GM15510 (cell line): Measurements from ENCODE around the gene PRKG1.

Experiments used
- POLR2A ChIP-seq: IDR thresholded peaks from 3 replicates; pipeline ENCODE4 v1.6.1; 2011; ENCODE audit warnings: borderline replicate concordance; ENCODE audit not compliant: insufficient read length; ENCODE audit errors: extremely low read depth

PRKG1 gene

GRCh38 chr10:51074238-51075028 lies at the start of gene PRKG1:
Gene PRKG1, plus strand, starts transcription at chr10:51074487.
- TF ChIP-seq POLR2A = no peak

- no peak for TF ChIP-seq POLR2A
Observed at GRCh38 chr10:51028420-51028819, 45.9 kb upstream of the PRKG1 start.

GRCh38 chr10:51029172-51029641 lies 45.1 kb upstream of the PRKG1 start:
- no peak for TF ChIP-seq POLR2A

- TF ChIP-seq POLR2A = no peak
Observed at GRCh38 chr10:51030480-51030879, 43.8 kb upstream of the PRKG1 start.

DNA sequence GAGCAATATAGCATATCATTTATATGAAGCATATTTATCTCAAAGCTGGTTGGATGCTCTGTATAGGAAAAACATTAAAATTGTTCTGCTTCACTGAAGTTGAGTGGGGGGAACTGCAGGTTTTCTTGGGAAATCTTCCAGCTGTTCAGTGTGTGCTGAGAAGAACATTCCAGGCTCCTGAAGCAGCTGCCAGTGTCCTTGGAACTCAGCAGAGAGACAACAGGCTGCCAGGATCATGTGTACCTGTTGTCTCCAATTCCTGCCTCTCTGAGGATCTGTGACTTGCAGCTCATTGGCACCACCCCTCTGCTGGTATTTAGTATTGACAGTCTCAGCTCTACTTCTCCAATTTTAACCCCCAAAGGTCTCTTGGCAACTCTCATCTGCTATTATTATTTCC lies 42.3 kb upstream of the PRKG1 start:
- TF ChIP-seq POLR2A = no peak

- no peak for TF ChIP-seq POLR2A
Observed at GRCh38 chr10:51034769-51035168, 39.5 kb upstream of the PRKG1 start.

DNA sequence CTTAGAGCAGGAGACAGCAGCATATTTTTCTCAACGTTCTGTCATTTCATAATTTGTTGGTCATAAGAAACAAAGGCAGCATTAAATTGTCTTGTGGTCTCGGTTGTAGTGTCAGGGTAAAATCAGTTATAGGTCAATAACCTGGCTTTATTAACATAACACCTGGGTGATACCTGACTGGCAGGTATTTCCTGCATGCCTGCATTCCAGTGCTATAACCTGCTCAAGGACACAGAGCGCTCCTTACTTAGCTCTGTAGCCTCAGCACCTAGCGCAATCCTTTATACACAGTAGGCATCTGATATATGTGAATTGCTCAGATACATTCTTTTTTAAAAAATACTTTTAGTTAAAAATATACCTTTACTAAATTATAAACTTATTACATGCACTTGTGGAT lies 38.9 kb upstream of the PRKG1 start:
- TF ChIP-seq POLR2A = no peak

GRCh38 chr10:51045871-51046270 lies 28.4 kb upstream of the PRKG1 start:
- TF ChIP-seq POLR2A = no peak

GRCh38 chr10:51046654-51047053 lies 27.6 kb upstream of the PRKG1 start:
- no peak for TF ChIP-seq POLR2A

- no peak for TF ChIP-seq POLR2A
Observed at GRCh38 chr10:51047857-51048256, 26.4 kb upstream of the PRKG1 start.

GRCh38 chr10:51048792-51049191 lies 25.5 kb upstream of the PRKG1 start:
- no peak for TF ChIP-seq POLR2A

GRCh38 chr10:51052163-51052562 lies 22.1 kb upstream of the PRKG1 start:
- TF ChIP-seq POLR2A = no peak

DNA sequence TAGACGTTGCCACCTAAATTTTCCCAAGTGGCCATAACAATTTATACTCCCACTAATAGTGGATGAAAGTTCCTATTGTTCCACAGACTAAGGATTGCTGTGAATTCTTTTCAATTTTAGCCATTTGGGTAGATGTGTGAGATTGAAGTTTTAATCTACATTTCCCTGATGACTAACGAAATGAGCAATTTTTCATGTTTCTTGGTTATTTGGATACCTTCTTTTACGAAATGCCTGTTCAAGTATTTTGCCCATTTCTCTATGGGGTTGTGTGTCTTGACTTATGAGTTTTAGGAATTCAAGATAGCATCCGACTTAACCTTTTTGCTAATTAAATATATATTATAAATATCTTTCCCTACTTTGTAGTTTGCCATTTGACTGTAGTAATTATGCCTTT lies 16.4 kb upstream of the PRKG1 start:
- no peak for TF ChIP-seq POLR2A

DNA sequence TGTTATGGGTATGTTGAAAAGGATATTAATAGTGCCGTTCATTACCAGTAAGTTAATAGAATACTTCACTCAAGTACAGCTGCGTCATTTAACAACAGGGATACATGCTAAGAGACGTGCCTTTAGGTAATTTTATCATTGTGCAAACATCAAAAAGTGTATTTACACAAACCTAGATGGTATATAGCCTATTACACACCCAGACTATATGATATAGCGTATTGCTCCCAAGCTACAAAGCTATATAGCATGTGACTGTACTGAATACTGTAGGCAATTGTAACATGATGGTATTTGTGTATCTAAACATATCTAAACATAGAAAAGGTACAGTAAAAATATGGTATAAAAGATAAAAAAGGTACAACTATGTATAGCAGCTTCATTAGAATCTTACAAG lies 11.1 kb upstream of the PRKG1 start:
- no peak for TF ChIP-seq POLR2A

GRCh38 chr10:51063659-51064535 lies 10.4 kb upstream of the PRKG1 start:
- TF ChIP-seq POLR2A = no peak
